Measurements from ENCODE around the gene DNM3.
"Not testable (repeated sequence)": the region's sequence is repeated elsewhere in the genome, so short reads cannot be mapped to it uniquely, and the experiment has no call there.

DNM3 gene

DNA sequence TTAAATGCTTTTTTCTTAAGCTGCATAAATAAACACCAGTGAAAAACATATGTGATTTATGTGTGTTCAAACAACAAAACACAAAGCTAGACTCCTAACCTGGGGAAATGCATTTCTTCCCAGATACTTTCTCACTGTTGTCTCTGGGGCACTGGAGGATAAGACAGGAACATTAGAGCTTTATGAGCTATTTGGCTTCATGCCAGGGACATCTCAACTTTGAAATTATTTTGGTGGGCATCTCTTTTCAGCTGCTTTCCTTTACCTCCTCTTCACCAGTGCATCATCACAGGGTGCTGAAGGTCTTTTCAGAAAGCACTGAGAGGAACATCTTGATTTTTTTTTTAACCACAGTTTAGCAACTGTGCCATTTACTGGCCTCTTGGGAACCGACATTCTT, 212.9 kb downstream of the DNM3 start:
- ATAC-seq (replicated peaks; ENCODE audit: extremely low read depth, poor library complexity, severe bottlenecking) (no peak), DNase-seq (ENCODE audit: low spot score in 2 of 2) (no peak)
- no peak overlapping the region for H3K4me3 Mint-ChIP-seq
- H3K27ac Mint-ChIP-seq (ENCODE audit: low read depth): no peak overlapping the region
- no peaks in the 10 kb centered on the region for H3K36me3 Mint-ChIP-seq (ENCODE audit: insufficient read depth)
- H3K27me3 Mint-ChIP-seq: no peaks in the 10 kb centered on the region
- H3K9me3 Mint-ChIP-seq: no peaks in the 10 kb centered on the region
- no peaks in the 10 kb centered on the region for H3K4me1 Mint-ChIP-seq

DNA sequence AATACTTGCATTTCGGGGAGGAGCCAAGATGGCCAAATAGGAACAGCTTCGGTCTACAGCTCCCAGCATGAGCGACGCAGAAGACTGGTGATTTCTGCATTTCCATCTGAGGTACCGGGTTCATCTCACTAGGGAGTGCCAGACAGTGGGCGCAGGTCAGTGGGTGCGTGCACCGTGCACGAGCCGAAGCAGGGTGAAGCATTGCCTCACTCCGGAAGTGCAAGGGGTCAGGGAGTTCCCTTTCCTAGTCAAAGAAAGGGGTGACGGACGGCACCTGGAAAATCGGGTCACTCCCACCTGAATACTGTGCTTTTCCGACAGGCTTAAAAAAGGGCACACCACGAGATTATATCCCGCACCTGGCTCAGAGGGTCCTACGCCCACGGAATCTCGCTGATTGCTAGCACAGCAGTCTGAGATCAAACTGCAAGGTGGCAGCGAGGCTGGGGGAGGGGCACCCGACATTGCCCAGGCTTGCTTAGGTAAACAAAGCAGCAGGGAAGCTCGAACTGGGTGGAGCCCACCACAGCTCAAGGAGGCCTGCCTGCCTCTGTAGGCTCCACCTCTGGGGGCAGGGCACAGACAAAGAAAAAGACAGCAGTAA, 214.6 kb downstream of the DNM3 start:
- H3K27me3 Mint-ChIP-seq; H3K27ac Mint-ChIP-seq (ENCODE audit: low read depth); ATAC-seq (replicated peaks; ENCODE audit: extremely low read depth, poor library complexity, severe bottlenecking); H3K36me3 Mint-ChIP-seq (ENCODE audit: insufficient read depth); H3K9me3 Mint-ChIP-seq; DNase-seq (ENCODE audit: low spot score in 2 of 2); H3K4me1 Mint-ChIP-seq; H3K4me3 Mint-ChIP-seq: not testable (repeated sequence)

DNA sequence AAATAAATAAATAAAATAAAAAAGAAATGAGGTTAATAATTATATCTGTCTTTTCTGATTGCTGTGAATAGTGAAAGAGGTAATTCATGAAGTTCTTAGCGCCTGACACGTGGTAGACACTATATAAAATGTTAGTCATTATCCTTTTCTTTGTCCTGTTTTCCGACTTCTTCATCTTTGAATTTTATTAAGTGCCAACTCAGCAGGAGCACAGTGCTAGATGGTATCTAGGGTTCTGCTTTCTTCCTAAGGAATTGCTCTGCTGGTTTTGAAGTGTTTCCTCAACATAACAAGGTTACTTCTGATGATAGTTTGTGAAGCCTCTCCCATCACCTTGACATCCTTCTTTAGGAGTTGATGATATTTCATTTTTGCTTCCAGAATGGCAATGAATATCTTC, 227.0 kb downstream of the DNM3 start:
- Mint-ChIP-seq H3K27me3 (no peaks in the 10 kb centered on the region), H3K27ac (ENCODE audit: low read depth) (no peak overlapping the region), H3K36me3 (ENCODE audit: insufficient read depth) (no peaks in the 10 kb centered on the region), H3K4me3 (no peak overlapping the region), H3K9me3 (no peaks in the 10 kb centered on the region), H3K4me1 (no peaks in the 10 kb centered on the region)
- DNase-seq (ENCODE audit: low spot score in 2 of 2) (no peak), ATAC-seq (replicated peaks; ENCODE audit: extremely low read depth, poor library complexity, severe bottlenecking) (no peak)

DNA sequence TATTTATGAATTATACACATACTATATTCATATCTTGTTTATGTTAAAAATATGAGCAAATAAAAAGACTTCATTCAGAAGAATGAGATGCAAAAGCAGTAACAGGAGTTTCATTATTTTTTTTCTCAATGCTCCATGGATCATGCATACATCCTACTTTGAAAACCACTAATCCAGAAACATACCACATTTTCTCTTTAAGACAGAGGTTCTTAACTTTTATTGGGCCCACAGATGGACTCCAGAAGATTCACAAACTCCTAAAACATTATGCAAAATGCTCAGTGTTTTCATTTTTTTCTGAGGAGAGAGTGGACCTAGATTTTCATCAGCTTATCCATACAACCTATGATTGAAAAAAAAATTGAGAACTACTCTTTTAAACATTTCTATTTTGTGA, 227.8 kb downstream of the DNM3 start:
- Mint-ChIP-seq H3K4me1 (no peaks in the 10 kb centered on the region), H3K27me3 (no peaks in the 10 kb centered on the region), H3K9me3 (no peaks in the 10 kb centered on the region), H3K36me3 (ENCODE audit: insufficient read depth) (no peaks in the 10 kb centered on the region), H3K4me3 (no peak overlapping the region), H3K27ac (ENCODE audit: low read depth) (no peak overlapping the region)
- DNase-seq (ENCODE audit: low spot score in 2 of 2) (no peak), ATAC-seq (replicated peaks; ENCODE audit: extremely low read depth, poor library complexity, severe bottlenecking) (no peak)

DNA sequence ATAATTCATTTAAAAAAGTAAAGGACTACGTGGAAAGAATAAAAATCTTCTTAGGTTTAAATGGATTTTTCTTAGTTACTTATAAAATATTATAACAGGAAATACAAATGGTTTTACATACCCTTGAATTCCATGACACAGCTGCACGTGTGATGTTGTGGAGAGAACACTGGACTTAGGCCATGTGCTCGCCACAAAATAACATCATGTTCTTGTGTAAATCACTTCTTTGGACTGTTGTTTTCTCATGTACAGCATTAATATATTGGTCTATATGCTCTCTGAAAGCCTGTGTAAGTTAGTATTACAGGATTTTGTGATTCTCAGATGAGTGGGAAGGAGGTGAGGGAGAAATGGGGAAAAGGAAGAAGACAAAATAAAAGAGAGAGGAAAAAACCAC, 228.2 kb downstream of the DNM3 start:
- Mint-ChIP-seq H3K9me3 (no peaks in the 10 kb centered on the region), H3K27ac (ENCODE audit: low read depth) (no peak overlapping the region), H3K36me3 (ENCODE audit: insufficient read depth) (no peaks in the 10 kb centered on the region), H3K27me3 (no peaks in the 10 kb centered on the region), H3K4me1 (no peaks in the 10 kb centered on the region), H3K4me3 (no peak overlapping the region)
- no peak for DNase-seq (ENCODE audit: low spot score in 2 of 2)
- no peak for ATAC-seq (replicated peaks; ENCODE audit: extremely low read depth, poor library complexity, severe bottlenecking)

DNA sequence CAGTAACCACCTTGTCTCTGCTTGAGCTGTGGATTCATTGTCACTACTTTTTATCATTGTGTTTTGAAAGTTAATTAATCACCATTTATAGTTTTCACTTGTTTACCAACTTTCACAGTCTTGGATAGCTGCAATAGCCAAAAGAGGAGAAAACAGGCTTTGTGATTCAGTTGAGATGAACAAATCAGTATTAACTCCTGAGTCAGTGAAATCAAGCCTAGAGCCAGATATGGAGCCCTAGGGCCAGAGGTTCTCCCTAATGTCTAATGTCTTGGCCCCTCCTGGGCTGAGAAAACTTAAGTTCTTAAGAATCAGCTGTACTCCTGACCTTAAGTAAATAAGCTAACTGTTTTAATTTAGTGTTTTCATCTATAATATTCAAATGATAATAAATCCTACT, 228.8 kb downstream of the DNM3 start:
- DNase-seq (ENCODE audit: low spot score in 2 of 2) (no peak), ATAC-seq (replicated peaks; ENCODE audit: extremely low read depth, poor library complexity, severe bottlenecking) (no peak)

DNA sequence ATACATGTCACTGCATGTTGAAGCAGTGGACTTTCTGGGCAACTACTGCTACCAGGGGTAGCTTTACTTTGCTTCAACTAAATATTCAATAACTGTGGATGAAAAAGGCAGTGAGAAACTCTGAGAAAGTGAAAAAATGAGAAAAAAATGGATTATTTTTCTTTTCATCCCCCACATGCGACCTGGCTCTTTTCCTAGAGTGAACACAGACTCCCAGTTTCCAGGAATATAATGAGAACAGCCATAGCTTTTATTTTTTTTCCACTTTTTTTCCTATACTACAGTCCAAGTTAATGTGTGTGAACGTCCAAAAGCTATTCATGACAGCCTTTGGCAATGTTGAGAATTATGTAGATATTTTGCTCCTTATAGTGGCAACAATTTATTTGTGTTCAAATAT, 230.4 kb downstream of the DNM3 start:
- DNase-seq (ENCODE audit: low spot score in 2 of 2) (no peak), ATAC-seq (replicated peaks; ENCODE audit: extremely low read depth, poor library complexity, severe bottlenecking) (no peak)
- H3K4me3 Mint-ChIP-seq: no peak overlapping the region
- no peak overlapping the region for H3K27ac Mint-ChIP-seq (ENCODE audit: low read depth)
- no peaks in the 10 kb centered on the region for H3K27me3 Mint-ChIP-seq
- H3K36me3 Mint-ChIP-seq (ENCODE audit: insufficient read depth): no peaks in the 10 kb centered on the region
- H3K4me1 Mint-ChIP-seq: no peaks in the 10 kb centered on the region
- H3K9me3 Mint-ChIP-seq: no peaks in the 10 kb centered on the region

More for the DNA sequence above, 228.8 kb downstream of the DNM3 start:
- H3K4me3 Mint-ChIP-seq: no peak overlapping the region
- H3K36me3 Mint-ChIP-seq (ENCODE audit: insufficient read depth): no peaks in the 10 kb centered on the region
- H3K9me3 Mint-ChIP-seq: no peaks in the 10 kb centered on the region
- no peaks in the 10 kb centered on the region for H3K27me3 Mint-ChIP-seq
- H3K4me1 Mint-ChIP-seq: no peaks in the 10 kb centered on the region
- H3K27ac Mint-ChIP-seq (ENCODE audit: low read depth): no peak overlapping the region

DNA sequence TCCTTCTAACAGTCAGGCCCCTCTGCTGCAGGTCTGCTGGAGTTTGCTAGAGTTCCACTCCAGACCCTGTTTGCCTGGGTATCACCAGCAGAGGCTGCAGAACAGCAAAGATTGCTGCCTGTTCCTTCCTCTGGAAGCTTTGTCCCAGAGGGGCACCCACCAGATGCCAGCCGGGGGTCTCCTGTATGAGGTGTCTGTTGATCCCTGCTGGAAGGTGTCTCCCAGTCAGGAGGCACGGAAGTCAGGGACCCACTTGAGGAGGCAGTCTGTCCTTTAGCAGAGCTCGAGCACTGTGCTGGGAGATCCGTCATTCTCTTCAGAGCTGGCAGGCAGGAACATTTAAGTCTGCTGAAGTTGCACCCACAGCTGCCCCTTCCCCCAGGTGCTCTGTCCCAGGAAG, 238.6 kb downstream of the DNM3 start:
- DNase-seq (ENCODE audit: low spot score in 2 of 2); ATAC-seq (replicated peaks; ENCODE audit: extremely low read depth, poor library complexity, severe bottlenecking); H3K4me3 Mint-ChIP-seq; H3K27ac Mint-ChIP-seq (ENCODE audit: low read depth); H3K9me3 Mint-ChIP-seq; H3K4me1 Mint-ChIP-seq; H3K36me3 Mint-ChIP-seq (ENCODE audit: insufficient read depth): not testable (repeated sequence)
- peaks cover 16% of the 10 kb centered on the region for H3K27me3 Mint-ChIP-seq

DNA sequence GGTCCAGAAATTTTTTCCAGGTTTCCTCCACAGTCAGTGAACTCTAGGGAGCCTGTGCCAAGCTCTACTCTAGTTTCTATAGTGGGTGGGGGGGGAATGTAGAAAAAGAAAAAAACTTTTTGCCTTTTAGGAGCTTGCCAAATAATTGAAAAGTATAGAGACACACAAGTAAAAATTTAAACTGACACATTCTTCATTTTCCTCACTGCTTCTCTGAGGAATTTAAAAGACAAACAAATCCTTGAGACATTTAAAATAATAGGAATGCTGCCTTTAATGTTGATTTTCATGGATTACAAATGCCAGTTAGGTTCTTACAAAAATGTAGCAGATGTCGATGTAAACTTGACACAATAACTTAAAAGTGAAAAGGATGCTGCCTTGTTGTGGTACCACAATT, 241.9 kb downstream of the DNM3 start:
- Mint-ChIP-seq H3K4me1 (no peaks in the 10 kb centered on the region), H3K27ac (ENCODE audit: low read depth) (no peak overlapping the region), H3K4me3 (no peak overlapping the region), H3K36me3 (ENCODE audit: insufficient read depth) (peaks cover 1% of the 10 kb centered on the region), H3K27me3 (peaks cover 15% of the 10 kb centered on the region), H3K9me3 (no peaks in the 10 kb centered on the region)
- ATAC-seq (replicated peaks; ENCODE audit: extremely low read depth, poor library complexity, severe bottlenecking): no peak
- DNase-seq (ENCODE audit: low spot score in 2 of 2): no peak

DNA sequence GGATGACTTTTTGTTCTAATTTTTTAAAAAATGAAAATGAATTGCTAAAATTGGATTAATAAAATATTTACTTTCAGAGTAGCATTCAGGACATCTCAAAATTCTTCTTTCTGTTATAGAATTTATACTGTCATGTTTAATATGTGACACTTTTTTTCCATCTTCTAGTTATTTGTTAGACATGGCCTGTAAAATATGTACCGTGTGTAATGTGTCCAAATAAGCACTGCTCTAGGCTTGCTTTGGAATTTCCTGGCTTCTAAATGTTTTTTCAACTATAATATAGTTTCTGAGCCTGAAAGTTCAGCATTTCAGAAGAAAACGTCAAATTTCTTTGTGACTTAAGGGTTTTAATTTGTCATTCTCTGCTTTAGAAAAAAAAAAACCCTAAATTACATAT, 243.6 kb downstream of the DNM3 start:
- Mint-ChIP-seq H3K27ac (ENCODE audit: low read depth) (no peak overlapping the region), H3K4me3 (no peak overlapping the region), H3K27me3 (no peaks in the 10 kb centered on the region), H3K4me1 (peaks cover under 1% of the 10 kb centered on the region), H3K9me3 (no peaks in the 10 kb centered on the region), H3K36me3 (ENCODE audit: insufficient read depth) (no peaks in the 10 kb centered on the region)
- no peak for DNase-seq (ENCODE audit: low spot score in 2 of 2)
- no peak for ATAC-seq (replicated peaks; ENCODE audit: extremely low read depth, poor library complexity, severe bottlenecking)

DNA sequence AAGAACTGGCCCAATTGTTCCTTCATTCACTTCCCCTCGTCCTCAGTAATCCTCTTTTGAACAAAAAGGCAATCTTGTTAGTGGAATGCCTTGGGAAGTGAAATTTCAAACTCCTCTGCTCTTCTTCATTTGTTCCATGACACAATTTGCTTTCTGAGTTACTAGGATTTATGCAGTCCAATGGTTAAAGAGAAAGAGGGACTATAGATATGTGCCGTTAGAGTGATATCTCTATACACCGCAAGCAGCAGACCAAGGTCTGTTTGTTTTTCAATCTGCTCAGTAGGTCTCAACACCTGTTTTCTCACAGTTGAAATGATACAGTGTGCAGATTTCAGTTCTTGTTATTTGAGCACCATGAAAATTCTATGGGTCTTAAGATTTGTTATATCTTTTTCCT, 244.0 kb downstream of the DNM3 start:
- no peak for DNase-seq (ENCODE audit: low spot score in 2 of 2)
- peaks cover 5% of the 10 kb centered on the region for H3K4me1 Mint-ChIP-seq
- no peaks in the 10 kb centered on the region for H3K27me3 Mint-ChIP-seq
- ATAC-seq (replicated peaks; ENCODE audit: extremely low read depth, poor library complexity, severe bottlenecking): no peak
- no peaks in the 10 kb centered on the region for H3K9me3 Mint-ChIP-seq
- no peak overlapping the region for H3K4me3 Mint-ChIP-seq
- H3K27ac Mint-ChIP-seq (ENCODE audit: low read depth): no peak overlapping the region
- H3K36me3 Mint-ChIP-seq (ENCODE audit: insufficient read depth): peaks cover under 1% of the 10 kb centered on the region

DNA sequence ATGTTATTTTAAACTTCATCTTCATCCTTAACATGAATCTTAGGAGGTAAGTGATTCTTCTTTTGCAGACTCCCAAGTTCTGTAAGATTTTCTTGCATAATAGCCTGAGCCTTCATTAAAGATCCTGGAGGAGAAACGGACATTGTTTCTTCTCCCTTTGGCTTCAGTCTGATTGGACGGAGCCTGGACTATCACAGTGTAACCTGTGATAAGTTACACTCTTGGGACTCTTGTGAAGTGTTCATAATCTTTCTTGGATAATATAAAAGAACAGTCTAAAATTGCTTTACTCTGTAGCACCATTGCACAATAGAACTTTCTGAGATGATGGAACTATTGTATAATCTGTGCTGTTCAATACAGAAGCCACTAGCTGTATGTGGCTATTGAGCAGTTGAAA, 244.8 kb downstream of the DNM3 start:
- no peak overlapping the region for H3K27ac Mint-ChIP-seq (ENCODE audit: low read depth)
- ATAC-seq (replicated peaks; ENCODE audit: extremely low read depth, poor library complexity, severe bottlenecking) (no peak), DNase-seq (ENCODE audit: low spot score in 2 of 2) (no peak)
- H3K27me3 Mint-ChIP-seq: no peaks in the 10 kb centered on the region
- peaks cover 1% of the 10 kb centered on the region for H3K36me3 Mint-ChIP-seq (ENCODE audit: insufficient read depth)
- no peaks in the 10 kb centered on the region for H3K9me3 Mint-ChIP-seq
- no peak overlapping the region for H3K4me3 Mint-ChIP-seq
- peaks cover 6% of the 10 kb centered on the region for H3K4me1 Mint-ChIP-seq

DNA sequence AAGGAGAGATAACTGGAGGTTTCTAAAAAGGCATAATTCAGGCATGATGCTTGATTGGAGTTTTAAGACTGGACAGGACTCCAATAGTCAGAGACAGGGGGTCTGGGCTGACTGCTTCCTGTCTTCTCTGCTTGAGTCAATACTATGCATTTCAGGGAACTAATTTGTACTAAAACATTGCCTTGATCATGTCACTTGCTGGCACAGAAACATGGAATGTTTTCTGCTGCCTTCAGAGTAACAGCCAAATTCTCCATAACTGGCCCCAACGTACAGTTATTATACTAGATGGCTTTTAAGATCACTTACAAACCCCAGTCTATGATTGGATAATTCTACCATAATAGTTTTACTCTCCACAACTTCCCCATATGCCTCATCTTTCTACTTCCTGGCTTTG, 247.0 kb downstream of the DNM3 start:
- DNase-seq (ENCODE audit: low spot score in 2 of 2) (no peak), ATAC-seq (replicated peaks; ENCODE audit: extremely low read depth, poor library complexity, severe bottlenecking) (no peak)
- H3K27me3 Mint-ChIP-seq: no peaks in the 10 kb centered on the region
- H3K36me3 Mint-ChIP-seq (ENCODE audit: insufficient read depth): peaks cover 1% of the 10 kb centered on the region
- no peak overlapping the region for H3K27ac Mint-ChIP-seq (ENCODE audit: low read depth)
- no peaks in the 10 kb centered on the region for H3K9me3 Mint-ChIP-seq
- no peak overlapping the region for H3K4me3 Mint-ChIP-seq
- peaks cover 6% of the 10 kb centered on the region for H3K4me1 Mint-ChIP-seq

All from central memory CD8-positive, alpha-beta T cell (primary cell).